ENCODE results near the gene MYDGF.

- TF ChIP-seq GATA3 (IDR thresholded peaks at IDR 0.05; ENCODE audit: low read depth, low read length) (no peak), GATA2 (IDR thresholded peaks at IDR 0.05; ENCODE audit: low read depth, low read length) (no peak)
Measured at GRCh38 chr19:4638317-4638716, 31.8 kb downstream of the MYDGF start.
